Vagina (tissue), 2 donors: ENCODE results near the gene TGFB1.

Source experiments
- POLR2AphosphoS5 ChIP-seq, 2 donors: sonication (generic); formaldehyde crosslinking; IDR thresholded peaks; one replicate each; pipeline ENCODE4 v1.9.0; 2017; ENCODE audit warnings: antibody characterized with exemption in 2 of 2, mild to moderate bottlenecking in 2 of 2, low read depth in 1 of 2; ENCODE audit not compliant: insufficient read depth in 1 of 2
- TF ChIP-seq, protein P1 (sequence below), 3 experiments: fragments of 450-650 bp in 2 of 3; fragments of 200-600 bp in 1 of 3; sonication (generic) in 1 of 3; IDR thresholded peaks; one replicate each; pipeline ENCODE4 v1.5.1; 2017 to 2019; ENCODE audit warnings: antibody characterized with exemption in 3 of 3, mild to moderate bottlenecking in 2 of 3, moderate library complexity in 2 of 3

DNA sequence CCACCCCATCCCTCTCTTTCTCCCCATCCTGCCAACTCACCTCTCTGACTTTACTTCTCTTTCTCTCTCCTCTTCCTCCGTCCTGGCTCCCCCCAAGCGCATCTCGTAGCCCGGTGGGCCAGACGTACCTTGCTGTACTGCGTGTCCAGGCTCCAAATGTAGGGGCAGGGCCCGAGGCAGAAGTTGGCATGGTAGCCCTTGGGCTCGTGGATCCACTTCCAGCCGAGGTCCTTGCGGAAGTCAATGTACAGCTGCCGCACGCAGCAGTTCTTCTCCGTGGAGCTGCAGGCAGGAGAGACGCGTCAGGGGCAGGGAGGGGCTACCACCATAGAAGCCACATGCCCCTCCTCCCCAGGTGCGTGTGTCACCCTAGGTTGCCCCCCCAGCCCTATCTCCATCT is 21.7 kb downstream of the TGFB1 start:
- TF ChIP-seq, protein P1, sequence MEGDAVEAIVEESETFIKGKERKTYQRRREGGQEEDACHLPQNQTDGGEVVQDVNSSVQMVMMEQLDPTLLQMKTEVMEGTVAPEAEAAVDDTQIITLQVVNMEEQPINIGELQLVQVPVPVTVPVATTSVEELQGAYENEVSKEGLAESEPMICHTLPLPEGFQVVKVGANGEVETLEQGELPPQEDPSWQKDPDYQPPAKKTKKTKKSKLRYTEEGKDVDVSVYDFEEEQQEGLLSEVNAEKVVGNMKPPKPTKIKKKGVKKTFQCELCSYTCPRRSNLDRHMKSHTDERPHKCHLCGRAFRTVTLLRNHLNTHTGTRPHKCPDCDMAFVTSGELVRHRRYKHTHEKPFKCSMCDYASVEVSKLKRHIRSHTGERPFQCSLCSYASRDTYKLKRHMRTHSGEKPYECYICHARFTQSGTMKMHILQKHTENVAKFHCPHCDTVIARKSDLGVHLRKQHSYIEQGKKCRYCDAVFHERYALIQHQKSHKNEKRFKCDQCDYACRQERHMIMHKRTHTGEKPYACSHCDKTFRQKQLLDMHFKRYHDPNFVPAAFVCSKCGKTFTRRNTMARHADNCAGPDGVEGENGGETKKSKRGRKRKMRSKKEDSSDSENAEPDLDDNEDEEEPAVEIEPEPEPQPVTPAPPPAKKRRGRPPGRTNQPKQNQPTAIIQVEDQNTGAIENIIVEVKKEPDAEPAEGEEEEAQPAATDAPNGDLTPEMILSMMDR (IDR thresholded peaks at IDR 0.05), result no peak
- no peak for TF ChIP-seq POLR2AphosphoS5 (IDR thresholded peaks at IDR 0.05; ENCODE audit: insufficient read depth in 1 of 2, low read depth in 1 of 2)
